Fibroblast of upper back skin (primary cell): ENCODE measurements around the gene REXO2.

Experiments
- DNase-seq: peaks from one replicate; pipeline ENCODE4 v3.0.0-alpha.2; 2013

The REXO2 gene

GRCh38 chr11:114439229-114440120 lies at the start of gene REXO2:
Gene REXO2, plus strand, starts transcription at chr11:114439467. Its CDS starts 62 bp downstream, at chr11:114439529.
- peak; percentile 95 for DNase-seq

- peak; percentile 33 for DNase-seq
These were observed 46.3 kb upstream of the REXO2 start for GRCh38 chr11:114392735-114393667.

- no peak for DNase-seq
These were observed 43.5 kb upstream of the REXO2 start for GRCh38 chr11:114395736-114396135.

- no peak for DNase-seq
These were observed 42.4 kb upstream of the REXO2 start for GRCh38 chr11:114396916-114397315.

- no peak for DNase-seq
These were observed 41.8 kb upstream of the REXO2 start for GRCh38 chr11:114397349-114397982.

- DNase-seq, result no peak
These were observed 40.9 kb upstream of the REXO2 start for GRCh38 chr11:114398303-114398920.

- no peak for DNase-seq
These were observed 39.6 kb upstream of the REXO2 start for GRCh38 chr11:114399490-114400215.

GRCh38 chr11:114400216-114400914 lies 38.9 kb upstream of the REXO2 start, which contains the start of the genes C11orf71 and RBM7:
Gene C11orf71, minus strand, starts transcription at chr11:114400511. Its CDS starts 180 bp downstream, at chr11:114400331.
Gene RBM7, plus strand, starts transcription at chr11:114400666. Its CDS starts 6 bp downstream, at chr11:114400672.
- peak; percentile 99 for DNase-seq

- no peak for DNase-seq
These were observed 38.4 kb upstream of the REXO2 start for GRCh38 chr11:114400915-114401223.

GRCh38 chr11:114401311-114401710 lies 38.0 kb upstream of the REXO2 start:
- DNase-seq, result no peak

- no peak for DNase-seq
These were observed 26.3 kb upstream of the REXO2 start for GRCh38 chr11:114412946-114413345.

- no peak for DNase-seq
These were observed 25.3 kb upstream of the REXO2 start for GRCh38 chr11:114413958-114414357.

GRCh38 chr11:114416441-114416961 lies 22.8 kb upstream of the REXO2 start:
- DNase-seq, result peak; percentile 64

GRCh38 chr11:114426280-114426679 lies 13.0 kb upstream of the REXO2 start:
- DNase-seq, result no peak

- no peak for DNase-seq
These were observed 9.0 kb upstream of the REXO2 start for GRCh38 chr11:114430290-114430689.

- no peak for DNase-seq
These were observed 6.4 kb upstream of the REXO2 start for GRCh38 chr11:114432893-114433292.

- no peak for DNase-seq
These were observed 5.9 kb upstream of the REXO2 start for GRCh38 chr11:114433376-114433775.

- DNase-seq, result no peak
These were observed 964 bp upstream of the REXO2 start for GRCh38 chr11:114438303-114438702.

- peak; percentile 18 for DNase-seq
These were observed 1.0 kb downstream of the REXO2 start for GRCh38 chr11:114440121-114440860.
